Natural killer cell treated with Interleukin-12 subunit alpha and Interleukin-12 subunit beta and Interleukin-15 and Interleukin-18, amount 100 ng/mL, for 72 hours (primary cell): ENCODE measurements around the gene USP40. TPM values are rescaled to one million over a fixed set of nuclear protein-coding genes. Genes with fewer than 3 reads are reported as not detected.
"Not testable (repeated sequence)": the region's sequence is repeated elsewhere in the genome, so short reads cannot be mapped to it uniquely, and the experiment has no call there.

ENCODE experiments used
- ATAC-seq, 2 donors: fragments of 150-1000 bp; cut with Tn5 transposase in 1 of 2; sonication (Bioruptor Pico), chemical (Tn5 transposase) in 1 of 2; 2 replicates each; pipeline ENCODE4 v1.10.0; 2021
- DNase-seq: peaks from one replicate; pipeline ENCODE4 v3.0.0; 2022; ENCODE audit warnings: low spot score
- H3K27ac Mint-ChIP-seq, 2 donors: 1 replicate in 1 of 2; 2 replicates in 1 of 2; pipeline ENCODE4 v1.8.0; 2022; ENCODE audit warnings: mixed read lengths in 2 of 2, mild to moderate bottlenecking in 1 of 2, moderate library complexity in 1 of 2
- H3K27me3 Mint-ChIP-seq, 2 donors: 1 replicate in 1 of 2; 2 replicates in 1 of 2; pipeline ENCODE4 v1.8.0; 2022; ENCODE audit warnings: mixed read lengths in 2 of 2
- H3K36me3 Mint-ChIP-seq: one replicate; pipeline ENCODE4 v1.8.0; 2022; ENCODE audit warnings: mixed read lengths
- H3K4me1 Mint-ChIP-seq, 2 donors: 1 replicate in 1 of 2; 2 replicates in 1 of 2; pipeline ENCODE4 v1.8.0; 2022; ENCODE audit warnings: low read depth in 2 of 2, mixed read lengths in 2 of 2, mild to moderate bottlenecking in 1 of 2
- H3K4me3 Mint-ChIP-seq: one replicate; pipeline ENCODE4 v1.8.0; 2022; ENCODE audit warnings: mixed read lengths
- H3K9me3 Mint-ChIP-seq: 2 replicates; pipeline ENCODE4 v1.8.0; 2022; ENCODE audit warnings: mixed read lengths
- total RNA-seq, 2 donors: library from RNA; stranded (reverse); gene quantifications; one replicate each; pipeline ENCODE4 v1.2.3, GENCODE V29; 2022

The USP40 gene
- total RNA-seq, 2 donors from 2014 or later, result 20.6 to 23.3 TPM

DNA sequence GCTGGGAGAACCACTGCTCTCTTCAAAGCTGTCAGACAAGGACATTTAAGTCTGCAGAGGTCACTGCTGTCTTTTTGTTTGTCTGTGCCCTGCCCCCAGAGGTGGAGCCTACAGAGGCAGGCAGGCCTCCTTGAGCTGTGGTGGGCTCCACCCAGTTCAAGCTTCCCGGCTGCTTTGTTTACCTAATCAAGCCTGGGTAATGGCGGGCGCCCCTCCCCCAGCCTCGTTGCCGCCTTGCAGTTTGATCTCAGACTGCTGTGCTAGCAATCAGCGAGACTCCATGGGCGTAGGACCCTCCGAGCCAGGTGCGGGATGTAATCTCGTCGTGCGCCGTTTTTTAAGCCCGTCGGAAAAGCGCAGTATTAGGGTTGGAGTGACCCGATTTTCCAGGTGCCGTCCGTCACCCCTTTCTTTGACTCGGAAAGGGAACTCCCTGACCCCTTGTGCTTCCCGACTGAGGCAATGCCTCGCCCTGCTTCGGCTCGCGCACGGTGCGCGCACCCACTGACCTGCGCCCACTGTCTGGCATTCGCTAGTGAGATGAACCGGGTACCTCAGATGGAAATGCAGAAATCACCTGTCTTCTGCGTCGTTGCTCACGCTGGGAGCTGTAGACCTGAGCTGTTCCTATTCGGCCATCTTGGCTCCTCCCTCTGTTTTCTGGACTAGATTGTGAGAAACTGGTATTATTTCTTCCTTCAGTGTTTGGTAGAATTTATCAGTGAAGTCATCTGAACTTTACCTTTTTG is 16.8 kb upstream of the USP40 start:
- peak overlapping the region; percentile 4 for H3K4me3 Mint-ChIP-seq
- not testable (repeated sequence) for DNase-seq, ATAC-seq, H3K36me3 Mint-ChIP-seq, H3K9me3 Mint-ChIP-seq, H3K27ac Mint-ChIP-seq, H3K4me1 Mint-ChIP-seq
- peaks cover 19 to 23% of the 10 kb centered on the region in 2 donors for H3K27me3 Mint-ChIP-seq

DNA sequence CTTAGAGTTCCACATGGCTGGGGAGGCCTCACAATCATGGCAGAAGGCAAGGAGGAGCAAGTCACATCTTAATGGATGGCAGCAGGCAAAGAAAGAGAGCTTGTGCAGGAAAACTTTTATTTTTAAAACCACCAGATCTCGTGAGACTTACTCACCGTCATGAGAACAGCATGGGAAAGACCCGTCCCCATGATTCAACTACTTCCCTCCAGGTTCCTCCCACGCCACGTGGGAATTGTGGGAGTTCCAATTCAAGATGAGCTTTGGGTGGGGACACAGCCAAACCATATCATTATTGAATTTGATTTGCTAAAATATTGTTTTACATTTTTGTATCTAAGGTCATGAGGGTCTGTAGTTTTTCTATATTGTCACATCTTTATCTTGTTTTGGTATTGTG is 10.8 kb upstream of the USP40 start:
- not testable (repeated sequence) for DNase-seq, H3K4me3 Mint-ChIP-seq, ATAC-seq, H3K36me3 Mint-ChIP-seq, H3K27ac Mint-ChIP-seq, H3K4me1 Mint-ChIP-seq, H3K9me3 Mint-ChIP-seq
- peaks cover 7 to 17% of the 10 kb centered on the region in 2 donors for H3K27me3 Mint-ChIP-seq

DNA sequence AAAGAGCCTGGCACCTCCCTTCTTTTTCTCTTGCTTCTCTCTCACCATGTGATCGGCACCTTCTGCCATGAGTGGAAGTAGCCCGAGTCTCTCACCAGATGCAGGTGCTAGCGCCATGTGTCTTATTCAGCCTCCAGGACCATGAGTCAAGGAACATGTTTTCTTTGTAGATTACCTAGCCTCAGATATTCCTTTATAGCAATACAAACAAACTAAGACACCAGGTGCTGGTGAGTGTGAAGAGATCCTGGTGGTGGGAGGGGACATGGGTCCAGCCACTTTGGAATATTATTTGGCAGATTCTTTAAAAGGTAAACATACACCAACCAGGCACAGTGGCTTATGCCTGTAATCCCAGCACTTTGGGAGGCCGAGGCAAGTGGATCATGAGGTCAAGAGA is 5.9 kb upstream of the USP40 start:
- Mint-ChIP-seq H3K27ac (no peak overlapping the region), H3K4me1 (no peaks in the 10 kb centered on the region), H3K9me3 (no peaks in the 10 kb centered on the region), H3K4me3 (no peak overlapping the region), H3K36me3 (no peaks in the 10 kb centered on the region), H3K27me3 (peaks cover 12 to 24% of the 10 kb centered on the region in 2 donors)
- ATAC-seq (no peak), DNase-seq (no peak)

GRCh38 chr2:233571462-233571861 is 4.9 kb upstream of the USP40 start:
- Mint-ChIP-seq H3K36me3 (no peaks in the 10 kb centered on the region), H3K27ac (no peak overlapping the region), H3K9me3 (no peaks in the 10 kb centered on the region), H3K4me1 (no peaks in the 10 kb centered on the region), H3K27me3 (peaks cover 12 to 18% of the 10 kb centered on the region in 2 donors), H3K4me3 (no peak overlapping the region)
- ATAC-seq (no peak), DNase-seq (no peak)

GRCh38 chr2:233571001-233571400 is 4.4 kb upstream of the USP40 start:
- Mint-ChIP-seq H3K27me3 (peaks cover 12 to 18% of the 10 kb centered on the region in 2 donors), H3K36me3 (no peaks in the 10 kb centered on the region), H3K27ac (no peak overlapping the region), H3K4me3 (no peak overlapping the region), H3K4me1 (peaks cover 0 to under 1% of the 10 kb centered on the region in 2 donors), H3K9me3 (no peaks in the 10 kb centered on the region)
- ATAC-seq, result no peak
- no peak for DNase-seq

GRCh38 chr2:233565685-233566140 is 869 bp downstream of the USP40 start:
- ATAC-seq, result no peak
- Mint-ChIP-seq H3K4me1 (peaks cover 2 to 9% of the 10 kb centered on the region in 2 donors), H3K4me3 (peak overlapping the region; percentile 87), H3K27ac (peak overlapping the region; percentile 84 to 97), H3K9me3 (no peaks in the 10 kb centered on the region), H3K27me3 (peaks cover 6 to 12% of the 10 kb centered on the region in 2 donors), H3K36me3 (no peaks in the 10 kb centered on the region)
- no peak for DNase-seq

DNA sequence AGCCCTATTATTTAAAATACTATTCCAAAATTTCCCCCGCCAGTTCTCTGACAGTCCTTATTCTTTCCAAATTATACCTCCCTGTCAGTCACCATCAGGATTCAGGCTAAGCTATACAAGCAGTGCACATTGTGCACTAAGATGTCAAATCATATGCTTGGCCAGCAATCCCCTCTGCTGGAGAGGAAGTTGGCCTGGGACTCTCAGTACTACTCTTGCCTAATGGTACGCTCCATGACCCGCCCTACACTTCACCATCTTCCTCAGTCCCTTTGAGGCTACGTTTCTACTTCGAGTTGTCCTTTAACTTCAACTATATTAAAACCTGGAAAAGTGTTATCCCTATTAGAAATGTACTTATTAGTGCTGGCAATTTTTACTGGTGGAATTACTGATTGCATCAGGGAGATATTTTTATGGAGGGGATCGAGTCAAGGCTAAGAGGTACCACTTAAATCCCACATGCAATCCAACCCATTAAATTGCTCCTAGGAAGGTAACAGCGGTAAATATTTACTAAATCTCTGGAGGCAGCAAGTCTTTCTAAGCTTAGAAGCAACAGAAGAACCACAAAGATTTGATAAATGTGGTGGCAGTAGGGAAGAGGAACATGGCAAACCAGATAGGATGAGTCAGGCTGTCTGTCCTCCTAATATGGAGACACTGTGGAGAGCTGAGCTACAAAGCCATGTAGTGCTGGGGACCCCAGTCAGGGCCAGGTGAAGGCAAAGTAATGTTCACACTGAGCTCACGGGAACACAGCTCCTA is 2.7 kb downstream of the USP40 start:
- ATAC-seq (no peak), DNase-seq (no peak)
- Mint-ChIP-seq H3K4me1 (peaks cover 2 to 9% of the 10 kb centered on the region in 2 donors), H3K27ac (no peak overlapping the region), H3K36me3 (peaks cover 7% of the 10 kb centered on the region), H3K4me3 (no peak overlapping the region), H3K27me3 (peaks cover 0 to 5% of the 10 kb centered on the region in 2 donors), H3K9me3 (no peaks in the 10 kb centered on the region)

GRCh38 chr2:233556881-233557736 is 9.5 kb downstream of the USP40 start:
- H3K4me3 Mint-ChIP-seq, result no peak overlapping the region
- H3K4me1 Mint-ChIP-seq, result peaks cover 6 to 7% of the 10 kb centered on the region in 2 donors
- no peak for DNase-seq
- H3K36me3 Mint-ChIP-seq, result peaks cover 14% of the 10 kb centered on the region
- H3K27ac Mint-ChIP-seq, result peak overlapping the region; percentile 4 to 32
- no peaks in the 10 kb centered on the region for H3K27me3 Mint-ChIP-seq
- H3K9me3 Mint-ChIP-seq, result no peaks in the 10 kb centered on the region
- ATAC-seq, result peak in 1 of 2 donors; percentile 56

- Mint-ChIP-seq H3K27ac (no peak overlapping the region), H3K27me3 (no peaks in the 10 kb centered on the region), H3K36me3 (peaks cover 5% of the 10 kb centered on the region), H3K4me1 (peaks cover 6 to 7% of the 10 kb centered on the region in 2 donors), H3K9me3 (no peaks in the 10 kb centered on the region), H3K4me3 (no peak overlapping the region)
- ATAC-seq (no peak), DNase-seq (no peak)
These were observed 13.2 kb downstream of the USP40 start for GRCh38 chr2:233553366-233553765.

GRCh38 chr2:233551491-233551890 is 15.1 kb downstream of the USP40 start:
- Mint-ChIP-seq H3K4me1 (peaks cover 0 to 2% of the 10 kb centered on the region in 2 donors), H3K4me3 (no peak overlapping the region), H3K36me3 (peaks cover 13% of the 10 kb centered on the region), H3K27me3 (no peaks in the 10 kb centered on the region), H3K27ac (no peak overlapping the region), H3K9me3 (no peaks in the 10 kb centered on the region)
- ATAC-seq, result no peak
- DNase-seq, result no peak

DNA sequence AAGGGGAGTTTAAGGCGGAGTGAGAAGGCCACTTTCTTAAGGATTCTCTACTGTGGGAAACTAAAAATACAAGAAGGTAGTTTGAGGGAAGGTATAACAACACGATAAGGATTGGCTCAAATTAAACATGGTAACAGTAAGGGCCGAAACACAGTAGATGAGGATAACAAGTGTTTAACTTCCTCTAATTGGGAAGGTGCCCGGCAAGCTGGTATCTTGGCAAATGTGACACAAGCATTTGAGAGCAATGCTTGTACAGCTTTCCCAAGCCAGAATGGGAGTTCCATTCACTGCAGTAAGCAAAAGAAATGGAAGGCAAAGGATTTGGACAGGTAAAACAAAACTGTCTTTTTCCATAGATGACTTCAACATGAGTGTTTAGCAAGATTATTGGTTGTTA is 19.8 kb downstream of the USP40 start:
- H3K36me3 Mint-ChIP-seq, result peaks cover 19% of the 10 kb centered on the region
- no peaks in the 10 kb centered on the region for H3K27me3 Mint-ChIP-seq
- DNase-seq (no peak), ATAC-seq (no peak)
- no peaks in the 10 kb centered on the region for H3K9me3 Mint-ChIP-seq
- peaks cover 0 to 9% of the 10 kb centered on the region in 2 donors for H3K4me1 Mint-ChIP-seq
- H3K4me3 Mint-ChIP-seq, result no peak overlapping the region
- H3K27ac Mint-ChIP-seq, result no peak overlapping the region

DNA sequence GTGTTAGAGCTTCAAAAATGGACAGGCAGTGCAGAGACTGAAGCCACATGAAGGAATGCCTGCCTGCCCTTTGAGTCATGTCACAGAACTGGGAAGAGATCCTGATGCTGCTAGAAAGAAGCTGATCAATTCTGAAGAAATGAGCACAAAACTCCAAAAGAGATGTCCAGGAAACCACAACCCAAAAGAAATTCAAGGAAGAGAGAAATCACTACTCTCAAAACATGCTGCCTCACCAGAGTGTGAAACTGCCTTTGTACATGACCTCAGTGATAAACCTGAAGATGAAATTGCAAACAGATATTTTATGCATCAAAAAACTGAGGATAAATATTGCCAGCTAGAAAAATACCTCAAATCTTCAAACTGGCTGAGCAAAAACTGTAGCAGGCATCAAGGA is 20.5 kb downstream of the USP40 start:
- no peak overlapping the region for H3K4me3 Mint-ChIP-seq
- H3K4me1 Mint-ChIP-seq, result peaks cover 0 to 9% of the 10 kb centered on the region in 2 donors
- H3K36me3 Mint-ChIP-seq, result peaks cover 19% of the 10 kb centered on the region
- no peaks in the 10 kb centered on the region for H3K9me3 Mint-ChIP-seq
- no peaks in the 10 kb centered on the region for H3K27me3 Mint-ChIP-seq
- no peak for DNase-seq
- ATAC-seq, result no peak
- H3K27ac Mint-ChIP-seq, result no peak overlapping the region

DNA sequence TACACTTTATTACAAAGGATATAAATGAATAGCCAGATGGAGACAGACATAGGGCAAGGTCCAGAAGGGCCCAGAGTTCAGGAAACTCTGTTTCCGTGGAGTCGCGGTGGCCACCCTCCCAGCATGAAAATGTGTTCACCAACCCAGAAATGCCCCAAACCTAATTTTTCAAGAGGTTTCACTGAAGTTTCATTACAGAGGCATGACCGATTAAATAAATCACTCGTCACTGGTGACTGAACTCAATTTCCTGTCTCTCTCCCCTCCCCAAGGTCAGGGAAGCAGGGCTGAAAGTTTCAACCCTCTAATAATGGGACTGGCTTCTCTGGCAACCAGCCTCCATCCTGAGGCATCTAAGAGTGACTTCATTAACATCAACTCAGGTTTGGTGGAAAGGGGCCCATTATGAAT is 22.4 kb downstream of the USP40 start:
- Mint-ChIP-seq H3K4me3 (no peak overlapping the region), H3K9me3 (no peaks in the 10 kb centered on the region), H3K27ac (no peak overlapping the region), H3K4me1 (peaks cover 0 to 9% of the 10 kb centered on the region in 2 donors), H3K27me3 (no peaks in the 10 kb centered on the region), H3K36me3 (peaks cover 19% of the 10 kb centered on the region)
- ATAC-seq, result no peak
- DNase-seq, result no peak
